Measurements from ENCODE around the gene CARD11.
"Not testable (repeated sequence)": the region's sequence is repeated elsewhere in the genome, so short reads cannot be mapped to it uniquely, and the experiment has no call there.

Gene CARD11

GRCh38 chr7:3063016-3063753 lies 19.5 kb upstream of the CARD11 start:
- no peak for DNase-seq

- no peak for DNase-seq
These were observed 13.4 kb upstream of the CARD11 start for GRCh38 chr7:3057066-3057420.

GRCh38 chr7:3056234-3057065 lies 12.8 kb upstream of the CARD11 start:
- peak; percentile 8 for DNase-seq

GRCh38 chr7:3055626-3056025 lies 12.0 kb upstream of the CARD11 start:
- no peak for DNase-seq

GRCh38 chr7:3042861-3043489 lies 692 bp downstream of the CARD11 start:
- no peak for DNase-seq

- DNase-seq = no peak
These were observed 1.5 kb downstream of the CARD11 start for GRCh38 chr7:3041986-3042675.

GRCh38 chr7:3039787-3040186 lies 3.9 kb downstream of the CARD11 start:
- no peak for DNase-seq

- not testable (repeated sequence) for DNase-seq
These were observed 5.7 kb downstream of the CARD11 start for GRCh38 chr7:3038011-3038410.

- DNase-seq = no peak
These were observed 6.4 kb downstream of the CARD11 start for GRCh38 chr7:3037259-3037658.

GRCh38 chr7:3034591-3035150 lies 9.0 kb downstream of the CARD11 start:
- no peak for DNase-seq

GRCh38 chr7:3033581-3033980 lies 10.1 kb downstream of the CARD11 start:
- no peak for DNase-seq

- DNase-seq = no peak
These were observed 10.5 kb downstream of the CARD11 start for GRCh38 chr7:3033136-3033535.

- DNase-seq = no peak
These were observed 11.4 kb downstream of the CARD11 start for GRCh38 chr7:3032256-3032655.

- no peak for DNase-seq
These were observed 14.5 kb downstream of the CARD11 start for GRCh38 chr7:3029138-3029537.

- DNase-seq = no peak
These were observed 14.9 kb downstream of the CARD11 start for GRCh38 chr7:3028758-3029093.

GRCh38 chr7:3028071-3028757 lies 15.5 kb downstream of the CARD11 start:
- DNase-seq = no peak

GRCh38 chr7:3027005-3027845 lies 16.4 kb downstream of the CARD11 start:
- no peak for DNase-seq

GRCh38 chr7:3025616-3026015 lies 18.1 kb downstream of the CARD11 start:
- no peak for DNase-seq

GRCh38 chr7:3021825-3022224 lies 21.8 kb downstream of the CARD11 start:
- no peak for DNase-seq

GRCh38 chr7:3021224-3021623 lies 22.4 kb downstream of the CARD11 start:
- DNase-seq = not testable (repeated sequence)

GRCh38 chr7:3020416-3020815 lies 23.3 kb downstream of the CARD11 start:
- DNase-seq = no peak

- no peak for DNase-seq
These were observed 23.9 kb downstream of the CARD11 start for GRCh38 chr7:3019801-3020200.
